Stimulated activated CD4-positive, alpha-beta T cell treated with anti-CD3 and anti-CD28 coated beads, Interleukin-2, amount 100 ng/mL, for 4 hours (primary cell): Measurements from ENCODE around the gene KLHDC8B.
"Not testable (repeated sequence)": the region's sequence is repeated elsewhere in the genome, so short reads cannot be mapped to it uniquely, and the experiment has no call there.

Source experiments
- DNase-seq: peaks from one replicate; pipeline ENCODE4 v3.0.0-alpha.2; 2020; ENCODE audit warnings: low read depth

The KLHDC8B gene

GRCh38 chr3:49183873-49184272 is 12.5 kb downstream of the KLHDC8B start:
- no peak for DNase-seq

DNA sequence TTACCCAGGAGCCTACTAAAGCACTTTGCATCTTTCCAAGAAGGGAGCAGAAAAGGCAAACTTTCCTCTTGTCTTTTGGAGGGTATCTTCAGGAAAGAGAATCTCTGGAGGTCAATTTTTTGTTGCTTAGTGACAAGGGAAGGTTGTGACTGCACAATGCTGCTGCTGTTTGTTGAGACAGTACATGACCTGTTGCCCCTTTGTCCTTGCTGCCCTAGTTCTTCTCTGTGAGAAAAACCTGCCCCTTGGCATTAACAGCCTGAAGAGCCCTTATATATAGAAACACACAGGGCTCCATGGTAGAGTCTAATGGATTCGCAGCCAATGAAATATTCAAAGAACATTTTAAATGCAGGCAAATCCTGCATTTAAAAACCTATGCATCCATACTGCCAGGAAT is 20.3 kb downstream of the KLHDC8B start:
- DNase-seq = no peak

DNA sequence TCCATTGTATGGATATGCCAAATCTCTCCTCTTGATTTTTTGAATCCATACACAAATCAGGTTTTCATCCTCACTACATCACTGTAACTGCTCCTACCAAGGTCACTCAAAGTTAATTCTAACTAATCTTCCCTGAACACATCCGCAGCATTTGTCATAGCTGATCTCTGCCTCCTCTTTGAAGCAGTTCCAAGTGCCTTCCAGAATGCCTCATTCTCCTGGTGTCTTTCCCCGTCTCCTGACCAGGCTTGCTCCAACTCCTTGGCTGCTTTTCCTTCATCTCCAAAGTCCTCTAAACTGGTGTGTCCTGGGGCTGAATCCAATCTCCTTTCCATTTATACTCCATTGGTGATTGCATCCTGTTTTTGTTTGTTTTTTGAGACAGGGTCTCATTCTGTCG is 26.8 kb downstream of the KLHDC8B start:
- no peak for DNase-seq

- DNase-seq = no peak
Measured at GRCh38 chr3:49198611-49199230, 27.3 kb downstream of the KLHDC8B start.

DNA sequence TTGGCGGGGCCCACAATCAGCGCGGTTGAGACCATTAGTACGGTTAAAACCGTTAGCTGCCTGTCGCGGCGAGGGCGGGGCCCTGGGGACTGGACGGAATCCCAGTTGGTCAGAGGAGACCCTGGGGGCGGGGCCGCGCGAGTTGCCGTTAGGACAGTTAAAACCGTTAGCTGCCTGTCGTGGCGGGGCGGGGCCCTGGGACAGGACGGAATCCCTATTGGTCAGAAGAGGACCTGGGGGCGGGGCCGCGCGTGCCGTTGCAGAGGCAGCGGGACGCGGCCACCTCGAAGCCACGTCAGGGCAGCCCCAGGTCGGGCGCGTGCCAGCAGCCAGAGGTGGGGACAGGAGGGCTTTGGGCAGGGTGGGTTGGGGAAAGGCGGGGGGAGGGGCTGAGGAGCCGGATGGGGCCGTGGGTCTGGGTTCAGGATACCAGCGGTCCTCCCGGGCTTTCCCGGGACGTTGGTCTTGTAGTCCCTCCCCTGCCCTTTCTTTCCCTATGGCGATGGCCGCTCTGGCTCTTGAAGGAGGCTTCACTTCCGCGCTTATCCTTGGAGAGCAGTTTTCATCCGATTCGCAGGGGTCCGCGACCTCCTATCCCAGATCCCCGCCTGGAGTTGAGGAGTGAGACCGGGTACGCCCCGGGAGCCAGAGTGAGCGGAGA is 28.0 kb downstream of the KLHDC8B start:
- DNase-seq = no peak

DNA sequence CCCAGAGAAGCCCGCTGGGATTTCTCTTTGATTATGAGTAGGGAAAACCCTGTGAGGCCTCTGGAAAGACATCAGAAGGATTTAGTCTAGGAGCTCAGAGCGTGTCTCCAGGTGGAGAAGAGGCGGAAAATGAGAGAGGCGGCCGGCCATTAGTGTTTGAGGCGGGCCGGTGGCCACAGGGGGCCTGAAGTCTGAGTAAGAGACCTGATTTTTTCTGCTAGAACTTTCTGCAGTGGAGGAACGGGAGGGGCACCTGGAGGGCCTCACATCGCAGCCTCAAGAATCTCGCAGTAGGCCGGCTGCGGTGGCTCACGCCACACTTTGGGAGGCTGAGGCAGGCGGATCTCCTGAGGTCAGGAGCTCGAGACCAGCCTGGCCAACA is 28.5 kb downstream of the KLHDC8B start:
- no peak for DNase-seq

DNA sequence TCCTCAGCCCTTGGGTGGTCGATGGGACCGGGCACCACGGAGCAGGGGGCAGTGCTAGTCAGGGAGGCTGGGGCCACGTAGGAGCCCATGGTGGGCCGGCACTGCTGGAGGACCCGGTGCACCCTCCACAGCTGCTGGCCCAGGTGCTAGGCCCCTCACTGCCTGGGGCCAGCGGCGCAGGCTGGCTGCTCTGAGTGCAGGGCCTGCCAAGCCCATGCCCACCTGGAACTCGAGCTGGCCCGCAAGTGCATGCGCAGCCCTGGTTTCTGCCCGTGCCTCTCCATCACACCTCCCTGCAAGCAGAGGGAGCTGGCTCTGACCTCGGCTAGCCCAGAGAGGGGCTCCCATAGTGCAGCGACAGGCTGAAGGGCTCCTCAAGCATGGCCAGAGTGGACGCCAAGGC is 42.1 kb downstream of the KLHDC8B start:
- DNase-seq = no peak

- DNase-seq = no peak
Measured at GRCh38 chr3:49213998-49214397, 42.6 kb downstream of the KLHDC8B start.

DNA sequence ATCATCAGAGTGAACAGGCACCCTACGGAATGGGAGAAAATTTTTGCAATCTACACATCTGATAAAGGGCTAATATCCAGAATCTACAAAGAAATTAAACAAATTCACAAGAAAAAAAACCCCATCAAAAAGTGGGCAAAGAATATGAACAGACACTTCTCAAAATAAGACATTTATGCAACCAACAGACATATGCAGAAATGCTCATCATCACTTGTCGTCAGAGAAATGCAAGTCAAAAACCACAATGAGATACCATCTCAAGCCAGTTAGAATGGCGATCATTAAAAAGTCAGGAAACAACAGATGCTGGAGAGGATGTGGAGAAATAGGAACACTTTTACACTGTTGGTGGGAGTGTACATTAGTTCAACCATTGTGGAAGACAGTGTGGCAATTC is 45.3 kb downstream of the KLHDC8B start:
- not testable (repeated sequence) for DNase-seq

DNA sequence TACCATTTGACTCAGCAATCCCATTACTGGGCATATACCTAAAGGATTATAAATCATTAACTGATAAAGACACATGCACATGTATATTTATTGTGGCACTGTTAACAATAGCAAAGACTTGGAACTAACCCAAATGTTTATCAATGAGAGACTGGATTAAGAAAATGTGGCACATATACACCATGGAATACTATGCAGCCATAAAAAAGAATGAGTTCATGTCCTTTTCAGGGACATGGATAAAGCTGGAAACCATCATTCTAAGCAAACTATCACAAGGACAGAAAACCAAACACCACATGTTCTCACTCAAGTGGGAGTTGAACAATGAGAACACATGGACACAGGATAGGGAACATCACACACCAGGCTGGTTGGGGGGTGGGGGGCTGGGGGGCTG is 45.7 kb downstream of the KLHDC8B start:
- DNase-seq = not testable (repeated sequence)

- DNase-seq = no peak
Measured at GRCh38 chr3:49217688-49218470, 46.5 kb downstream of the KLHDC8B start.

DNA sequence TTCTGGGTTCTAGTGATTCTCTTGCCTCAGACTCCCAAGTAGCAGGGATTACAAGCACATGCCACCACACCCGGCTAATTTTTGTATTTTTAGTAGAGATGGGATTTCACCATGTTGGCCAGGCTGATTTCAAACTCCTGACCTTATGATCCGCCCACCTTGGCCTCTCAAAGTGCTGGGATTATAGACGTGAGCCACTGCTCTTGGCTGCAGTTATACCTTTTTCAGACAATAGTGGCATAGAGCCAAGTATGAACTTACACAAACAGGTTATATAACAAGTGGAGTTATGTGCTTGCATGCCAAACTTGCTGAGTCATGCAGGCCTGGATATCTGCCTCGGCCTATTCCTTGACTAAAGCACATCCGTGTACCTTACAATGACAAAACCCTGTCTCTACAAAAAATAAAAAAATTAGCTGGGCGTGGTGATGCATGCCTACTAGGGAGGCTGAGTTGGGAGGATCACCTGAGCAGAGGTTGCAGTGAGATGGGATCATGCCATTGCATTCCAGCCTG is 47.1 kb downstream of the KLHDC8B start:
- not testable (repeated sequence) for DNase-seq

- no peak for DNase-seq
Measured at GRCh38 chr3:49219132-49219531, 47.7 kb downstream of the KLHDC8B start.

- not testable (repeated sequence) for DNase-seq
Measured at GRCh38 chr3:49220985-49221563, 49.7 kb downstream of the KLHDC8B start.

GRCh38 chr3:49222002-49222401 is 50.6 kb downstream of the KLHDC8B start:
- DNase-seq = no peak
